Measurements from ENCODE around the gene SETDB2. TPM values are rescaled to one million over a fixed set of nuclear protein-coding genes. Genes with fewer than 3 reads are reported as not detected.

The SETDB2 gene
- total and polyA plus RNA-seq, 10 of the 15 experiments (the other 5 are each of a cell fraction or from before 2014, with no cell fraction given), result 1.2 to 10.0 (median 7.4) TPM

- TF ChIP-seq, protein P1, sequence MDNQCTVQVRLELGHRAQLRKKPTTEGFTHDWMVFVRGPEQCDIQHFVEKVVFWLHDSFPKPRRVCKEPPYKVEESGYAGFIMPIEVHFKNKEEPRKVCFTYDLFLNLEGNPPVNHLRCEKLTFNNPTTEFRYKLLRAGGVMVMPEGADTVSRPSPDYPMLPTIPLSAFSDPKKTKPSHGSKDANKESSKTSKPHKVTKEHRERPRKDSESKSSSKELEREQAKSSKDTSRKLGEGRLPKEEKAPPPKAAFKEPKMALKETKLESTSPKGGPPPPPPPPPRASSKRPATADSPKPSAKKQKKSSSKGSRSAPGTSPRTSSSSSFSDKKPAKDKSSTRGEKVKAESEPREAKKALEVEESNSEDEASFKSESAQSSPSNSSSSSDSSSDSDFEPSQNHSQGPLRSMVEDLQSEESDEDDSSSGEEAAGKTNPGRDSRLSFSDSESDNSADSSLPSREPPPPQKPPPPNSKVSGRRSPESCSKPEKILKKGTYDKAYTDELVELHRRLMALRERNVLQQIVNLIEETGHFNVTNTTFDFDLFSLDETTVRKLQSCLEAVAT (IDR thresholded peaks at IDR 0.05), result no peak
- TF ChIP-seq ZNF274 (IDR thresholded peaks at IDR 0.05; ENCODE audit: insufficient read depth, insufficient read length) (no peak), RELA (IDR thresholded peaks at IDR 0.05; ENCODE audit: borderline replicate concordance, partially characterized antibody) (no peak), FOXM1 (IDR thresholded peaks at IDR 0.05; ENCODE audit: low read depth, low read length) (no peak)
Measured at GRCh38 chr13:49412749-49413148, 31.3 kb upstream of the SETDB2 start (continued).

DNA sequence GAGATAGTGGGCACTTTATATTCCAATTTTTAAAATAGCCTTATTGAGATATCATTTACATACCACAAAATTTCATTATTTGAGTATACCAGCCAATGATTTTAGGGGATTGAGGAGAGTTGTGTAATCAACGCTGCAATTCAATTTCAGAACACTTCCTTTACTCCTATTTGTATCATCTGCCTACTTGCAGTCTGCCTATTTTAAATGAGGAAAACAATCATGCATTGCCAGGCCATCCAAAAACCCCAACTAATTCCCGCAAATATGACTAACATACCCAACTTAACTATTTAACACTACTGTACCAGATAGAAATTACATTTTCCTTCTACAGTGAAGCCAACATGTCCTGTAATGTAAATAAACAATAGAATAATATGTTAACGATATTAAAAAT lies 26.9 kb upstream of the SETDB2 start:
- H3K9me3 ChIP-seq (replicated peaks; ENCODE audit: control insufficient read depth, insufficient read depth, low read length), result no peaks in the 10 kb centered on the region
- H2AFZ ChIP-seq (ENCODE audit: control insufficient read depth, low read depth, low read length), result no peak overlapping the region
- SMC1A ChIA-PET (ENCODE audit: uncharacterized antibody, unreplicated experiment), result interaction anchor here (1.0 kb wide), 1 partner anchor 190 kb away, joined by 3 read pairs; no protein-coding TSS in a partner anchor
- DNase-seq (ENCODE audit: low read depth, low spot score) (no peak), ATAC-seq (no peak), FAIRE-seq (no peak)
- no peak overlapping the region for H3K4me3 ChIP-seq
- TF ChIP-seq TCF3 (IDR thresholded peaks at IDR 0.05; ENCODE audit: borderline replicate concordance, insufficient read depth, low read depth, low read length) (no peak), CHD4 (IDR thresholded peaks at IDR 0.05) (no peak), ATF7 (IDR thresholded peaks at IDR 0.05; ENCODE audit: low read depth) (no peak), SPI1 (IDR thresholded peaks at IDR 0.05; ENCODE audit: borderline replicate concordance, insufficient read depth, low read depth, low read length) (no peak), HDAC6 (IDR thresholded peaks at IDR 0.05; ENCODE audit: unreplicated experiment) (no peak), RB1 (IDR thresholded peaks at IDR 0.05; ENCODE audit: borderline replicate concordance) (no peak), ZNF622 (IDR thresholded peaks at IDR 0.05) (no peak), FOS (IDR thresholded peaks at IDR 0.05; ENCODE audit: borderline replicate concordance, extremely low read depth, insufficient read length) (no peak)
- TF ChIP-seq, protein P2, sequence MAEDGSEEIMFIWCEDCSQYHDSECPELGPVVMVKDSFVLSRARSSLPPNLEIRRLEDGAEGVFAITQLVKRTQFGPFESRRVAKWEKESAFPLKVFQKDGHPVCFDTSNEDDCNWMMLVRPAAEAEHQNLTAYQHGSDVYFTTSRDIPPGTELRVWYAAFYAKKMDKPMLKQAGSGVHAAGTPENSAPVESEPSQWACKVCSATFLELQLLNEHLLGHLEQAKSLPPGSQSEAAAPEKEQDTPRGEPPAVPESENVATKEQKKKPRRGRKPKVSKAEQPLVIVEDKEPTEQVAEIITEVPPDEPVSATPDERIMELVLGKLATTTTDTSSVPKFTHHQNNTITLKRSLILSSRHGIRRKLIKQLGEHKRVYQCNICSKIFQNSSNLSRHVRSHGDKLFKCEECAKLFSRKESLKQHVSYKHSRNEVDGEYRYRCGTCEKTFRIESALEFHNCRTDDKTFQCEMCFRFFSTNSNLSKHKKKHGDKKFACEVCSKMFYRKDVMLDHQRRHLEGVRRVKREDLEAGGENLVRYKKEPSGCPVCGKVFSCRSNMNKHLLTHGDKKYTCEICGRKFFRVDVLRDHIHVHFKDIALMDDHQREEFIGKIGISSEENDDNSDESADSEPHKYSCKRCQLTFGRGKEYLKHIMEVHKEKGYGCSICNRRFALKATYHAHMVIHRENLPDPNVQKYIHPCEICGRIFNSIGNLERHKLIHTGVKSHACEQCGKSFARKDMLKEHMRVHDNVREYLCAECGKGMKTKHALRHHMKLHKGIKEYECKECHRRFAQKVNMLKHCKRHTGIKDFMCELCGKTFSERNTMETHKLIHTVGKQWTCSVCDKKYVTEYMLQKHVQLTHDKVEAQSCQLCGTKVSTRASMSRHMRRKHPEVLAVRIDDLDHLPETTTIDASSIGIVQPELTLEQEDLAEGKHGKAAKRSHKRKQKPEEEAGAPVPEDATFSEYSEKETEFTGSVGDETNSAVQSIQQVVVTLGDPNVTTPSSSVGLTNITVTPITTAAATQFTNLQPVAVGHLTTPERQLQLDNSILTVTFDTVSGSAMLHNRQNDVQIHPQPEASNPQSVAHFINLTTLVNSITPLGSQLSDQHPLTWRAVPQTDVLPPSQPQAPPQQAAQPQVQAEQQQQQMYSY (CRISPR knock-in tag; IDR thresholded peaks at IDR 0.05), result no peak
- H3K27ac ChIP-seq (ENCODE audit: control insufficient read depth, insufficient read depth), result no peak overlapping the region
- H4K20me1 ChIP-seq (ENCODE audit: control insufficient read depth, insufficient read depth), result no peaks in the 10 kb centered on the region
- H3K27me3 ChIP-seq (replicated peaks in 1 of 2; ENCODE audit: control insufficient read depth in 2 of 2, insufficient read depth in 2 of 2, low read length in 1 of 2), result no peaks in the 10 kb centered on the region
- RAD21 ChIA-PET (ENCODE audit: unreplicated experiment), result no interaction called here
- WGBS (ENCODE audit: insufficient coverage, insufficient replicate concordance, low lambda C conversion rate, missing lambda C conversion rate), result 79% methylated on average over 3 of the region's 3 CpGs
- POLR2A ChIA-PET, result no interaction called here
- no peaks in the 10 kb centered on the region for H3K4me1 ChIP-seq (ENCODE audit: control insufficient read depth, insufficient read depth, low read length)
- no peak overlapping the region for H3K9ac ChIP-seq (ENCODE audit: control insufficient read depth, insufficient read depth, low read length)
- in situ Hi-C loops (cut with MboI) (no loop called here), intact Hi-C loops (cut with micrococcal nuclease; ENCODE audit: unreplicated experiment) (no loop called here)
- no peaks in the 10 kb centered on the region for H3K36me3 ChIP-seq (ENCODE audit: control insufficient read depth in 2 of 2, insufficient read depth in 2 of 2, low read length in 1 of 2)
- no peaks in the 10 kb centered on the region for H3K79me2 ChIP-seq (ENCODE audit: control insufficient read depth, insufficient read depth, low read length)
- BruUV-seq (replicated peaks), result no TSS peak
- CTCF ChIA-PET, result no interaction called here
- no peak overlapping the region for H3K4me2 ChIP-seq (ENCODE audit: control insufficient read depth, insufficient read depth)

All from GM12878 (cell line).